Stimulated activated CD8-positive, alpha-beta memory T cell treated with anti-CD3 and anti-CD28 coated beads, Interleukin-4, amount 100 ng/mL, for 1 hour (primary cell): ENCODE data around the gene DUSP16.

Experiments used
- DNase-seq, 2 donors: peaks; one replicate each; pipeline ENCODE4 v3.0.0-alpha.2; 2020; ENCODE audit warnings: low read depth in 2 of 2, low spot score in 1 of 2

Gene DUSP16

GRCh38 chr12:12445165-12445881 lies 117.3 kb downstream of the DUSP16 start:
- DNase-seq: no peak

- DNase-seq: no peak
Measured at GRCh38 chr12:12443431-12443878, 119.2 kb downstream of the DUSP16 start.

GRCh38 chr12:12442548-12443071 lies 120.1 kb downstream of the DUSP16 start:
- no peak for DNase-seq

DNA sequence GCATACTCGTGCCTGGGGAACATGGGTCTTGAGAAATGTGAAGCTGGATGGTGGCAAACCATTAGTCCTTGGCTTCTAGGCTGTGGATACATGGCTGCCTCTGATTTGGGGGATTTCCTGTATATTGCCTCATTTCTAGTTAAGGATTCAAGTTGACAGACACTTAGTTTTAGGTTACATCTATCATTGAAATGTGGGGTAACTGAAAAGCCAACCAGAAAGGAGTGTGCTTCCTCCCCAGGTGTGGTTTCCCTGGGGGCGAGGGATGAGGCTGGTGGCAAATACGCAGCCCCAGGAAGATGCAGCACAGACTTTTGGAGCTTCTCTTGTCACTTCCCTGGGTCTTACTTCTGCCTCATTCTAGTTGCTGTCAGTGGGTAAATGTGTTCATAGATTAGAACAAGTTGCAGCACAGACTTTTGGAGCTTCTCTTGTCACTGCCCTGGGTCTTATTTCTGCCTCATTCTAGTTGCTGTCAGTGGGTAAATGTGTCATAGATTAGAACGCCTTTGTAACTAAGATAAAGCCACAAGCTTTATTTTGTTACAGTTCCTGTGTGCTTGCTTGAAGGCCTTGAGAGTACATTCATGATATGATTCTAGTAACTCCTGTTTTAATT lies 120.7 kb downstream of the DUSP16 start:
- peak in 1 of 2 donors; percentile 25 for DNase-seq

DNA sequence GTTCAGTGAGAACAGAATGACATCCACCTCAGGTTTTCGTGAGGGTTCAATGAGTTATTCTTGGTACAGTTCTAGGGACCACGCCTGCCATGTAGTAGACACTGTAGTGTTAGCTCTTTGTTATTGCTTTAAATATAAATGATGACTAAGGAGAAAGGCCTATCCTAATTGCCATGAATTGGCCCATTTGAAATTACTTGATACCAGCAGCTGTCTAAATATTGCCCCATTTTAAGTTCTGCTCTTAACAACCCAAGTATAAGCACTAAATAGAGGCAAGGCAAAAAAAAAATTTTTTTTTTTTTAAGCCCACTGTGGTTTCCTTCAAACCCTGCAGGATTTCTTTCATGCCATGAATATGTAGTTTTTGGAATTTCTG lies 121.2 kb downstream of the DUSP16 start:
- no peak for DNase-seq

GRCh38 chr12:12440784-12441428 lies 121.8 kb downstream of the DUSP16 start:
- no peak for DNase-seq

GRCh38 chr12:12439636-12440035 lies 123.0 kb downstream of the DUSP16 start:
- no peak for DNase-seq

GRCh38 chr12:12436831-12437345 lies 125.8 kb downstream of the DUSP16 start:
- no peak for DNase-seq

- no peak for DNase-seq
Measured at GRCh38 chr12:12433203-12433731, 129.4 kb downstream of the DUSP16 start.

DNA sequence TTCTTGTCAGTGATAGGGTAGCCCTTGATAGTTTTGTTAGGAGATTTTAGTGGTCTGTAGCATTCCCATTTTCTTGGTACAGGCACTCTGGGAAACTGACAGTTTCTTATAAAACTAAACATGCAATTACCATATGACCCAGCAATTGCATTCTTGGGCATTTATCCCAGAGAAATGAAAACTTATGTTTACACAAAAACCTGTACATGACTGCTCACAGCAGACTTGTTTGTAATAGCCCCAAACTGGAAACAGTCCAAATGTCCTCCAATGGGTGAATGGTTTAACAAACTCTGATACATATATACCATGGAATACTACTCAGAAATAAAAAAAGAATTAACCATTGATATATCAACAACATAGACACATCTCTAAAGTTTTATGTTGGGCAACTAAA lies 130.3 kb downstream of the DUSP16 start:
- DNase-seq: no peak

DNA sequence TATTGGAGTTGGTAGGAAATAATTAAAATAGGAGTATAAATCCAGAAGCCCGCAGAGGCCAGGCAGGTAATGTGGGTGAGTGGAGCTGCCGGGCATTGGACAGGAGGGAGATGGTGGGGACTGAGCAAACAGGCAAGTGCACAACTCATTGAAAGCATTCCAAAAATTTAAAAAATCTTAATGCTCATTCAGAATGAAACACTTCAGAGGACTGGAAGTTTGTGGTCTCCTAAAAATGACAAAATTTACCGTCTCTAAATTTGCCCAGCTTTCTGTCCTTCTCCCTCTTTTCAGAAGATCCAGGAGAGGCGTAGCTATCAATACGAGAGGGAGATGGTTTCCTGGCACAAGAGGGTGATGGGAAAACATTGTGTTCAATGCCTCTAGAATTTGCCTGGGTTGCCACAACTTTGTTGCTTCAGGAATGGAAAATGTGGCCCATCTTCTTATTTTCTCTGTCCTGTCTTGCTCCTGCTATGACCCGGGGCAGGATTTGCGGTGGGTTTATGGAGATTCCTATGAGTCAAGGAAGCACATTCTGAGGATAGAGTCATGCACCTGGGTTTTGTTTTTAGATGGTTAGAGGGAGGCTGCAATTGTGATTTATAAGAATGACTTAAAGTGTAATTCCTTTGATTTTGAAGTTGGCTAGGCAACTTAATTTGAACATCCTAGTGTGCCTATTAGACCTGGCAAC lies 133.6 kb downstream of the DUSP16 start:
- no peak for DNase-seq

- no peak for DNase-seq
Measured at GRCh38 chr12:12428047-12428446, 134.6 kb downstream of the DUSP16 start.

- no peak for DNase-seq
Measured at GRCh38 chr12:12427568-12427967, 135.1 kb downstream of the DUSP16 start.

GRCh38 chr12:12425616-12426015 lies 137.0 kb downstream of the DUSP16 start:
- DNase-seq: no peak

DNA sequence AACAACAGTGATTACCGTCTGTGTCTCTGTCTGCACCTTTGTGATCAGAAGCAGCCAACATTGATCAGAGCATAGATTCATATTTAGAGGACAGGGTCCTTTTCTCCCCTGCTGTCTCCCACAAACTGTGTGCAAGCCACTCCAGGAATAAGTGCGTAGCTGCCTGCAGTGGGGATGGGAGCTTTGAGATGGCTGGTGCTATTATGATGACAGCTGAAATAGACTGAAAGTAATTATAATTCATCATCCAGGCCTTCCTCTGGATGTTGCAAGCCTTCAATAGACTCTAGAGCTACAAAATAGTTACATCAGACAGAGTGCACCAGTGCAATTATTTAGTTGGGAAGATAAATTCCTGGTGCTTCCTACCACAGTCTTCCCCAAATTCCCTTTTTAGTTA lies 137.7 kb downstream of the DUSP16 start:
- DNase-seq: no peak
